K562 (cell line): Measurements from ENCODE around the gene GFRA3. TPM values are rescaled to one million over a fixed set of nuclear protein-coding genes. Genes with fewer than 3 reads are reported as not detected.

Source experiments
- ARID3B ChIP-seq: fragments of 250-450 bp; sonication (Bioruptor Pico); IDR thresholded peaks from 2 replicates; pipeline ENCODE4 v1.4.0; 2020; ENCODE audit warnings: borderline replicate concordance
- CHCHD3 ChIP-seq: fragments of 250-450 bp; sonication (Bioruptor Pico); IDR thresholded peaks from 2 replicates; pipeline ENCODE4 v2.1.2; 2022; ENCODE audit warnings: mild to moderate bottlenecking
- CREB1 ChIP-seq, 2 experiments: sonication (generic) in 1 of 2; formaldehyde crosslinking in 1 of 2; IDR thresholded peaks; 2 replicates each; pipeline versions ENCODE4 v1.6.1 to v1.8.0; 2012 to 2022; ENCODE audit warnings: inconsistent platforms in 1 of 2, mild to moderate bottlenecking in 1 of 2, missing genetic modification reagents in 1 of 2, moderate library complexity in 1 of 2
- CREM ChIP-seq: IDR thresholded peaks from 2 replicates; pipeline ENCODE4 v1.6.1; 2014; ENCODE audit warnings: antibody characterized with exemption, low read depth
- CTBP1 ChIP-seq: fragments of 450-650 bp; IDR thresholded peaks from 2 replicates; pipeline ENCODE4 v1.6.1; 2016; ENCODE audit warnings: borderline replicate concordance
- HDAC8 ChIP-seq: fragments of 450-650 bp; IDR thresholded peaks from 2 replicates; pipeline ENCODE4 v1.6.1; 2016; ENCODE audit warnings: mild to moderate bottlenecking, missing genetic modification characterization, moderate library complexity, missing compliant biosample characterization
- MTA3 ChIP-seq: fragments of 450-650 bp; formaldehyde crosslinking; IDR thresholded peaks from 2 replicates; pipeline ENCODE4 v1.6.1; 2017; ENCODE audit warnings: mild to moderate bottlenecking, borderline replicate concordance
- POLR2H ChIP-seq: IDR thresholded peaks from 2 replicates; pipeline ENCODE4 v1.6.1; 2016; ENCODE audit warnings: missing genetic modification characterization, low read depth, mild to moderate bottlenecking, control low read depth, missing compliant biosample characterization, moderate library complexity
- RCOR1 ChIP-seq, 2 experiments: IDR thresholded peaks; 2 replicates each; pipeline ENCODE4 v1.6.1; 2012; ENCODE audit warnings: low read depth in 2 of 2, low read length in 2 of 2, borderline replicate concordance in 1 of 2, improper control_type of control experiment in 1 of 2
- SAFB ChIP-seq: fragments of 200-400 bp; formaldehyde crosslinking; IDR thresholded peaks from 2 replicates; pipeline ENCODE4 v1.6.1; 2017; ENCODE audit warnings: low read depth, low read length, borderline replicate concordance
- SETDB1 ChIP-seq: IDR thresholded peaks from one replicate; pipeline ENCODE4 v1.6.1; 2012; ENCODE audit warnings: low read length, control low read depth, inconsistent platforms
- TEAD4 ChIP-seq, 2 experiments: sonication (generic) in 1 of 2; formaldehyde crosslinking in 1 of 2; IDR thresholded peaks; 2 replicates each; pipeline versions ENCODE4 v1.6.1 to v1.8.0; 2012 to 2022; ENCODE audit warnings: borderline replicate concordance in 1 of 2, inconsistent platforms in 1 of 2, low read length in 1 of 2, mild to moderate bottlenecking in 1 of 2, missing genetic modification reagents in 1 of 2
- VEZF1 ChIP-seq: fragments of 200-800 bp; sonication (Bioruptor generic); IDR thresholded peaks from 2 replicates; pipeline ENCODE4 v1.6.1; 2017; ENCODE audit warnings: missing genetic modification characterization, missing compliant biosample characterization
- ZFP36 ChIP-seq: fragments of 150-350 bp; IDR thresholded peaks from 2 replicates; pipeline ENCODE4 v1.6.1; 2018; ENCODE audit warnings: low read length, low read depth; ENCODE audit not compliant: partially characterized antibody
- ZNF41 ChIP-seq: fragments of 250-450 bp; sonication (Bioruptor Pico); conservative IDR thresholded peaks from 2 replicates; pipeline ENCODE4 v1.4.0; 2020; ENCODE audit warnings: mild to moderate bottlenecking
- polyA plus RNA-seq, 8 experiments: library from polyadenylated mRNA; depleted of rRNA in 4 of 8; stranded (reverse) in 5 of 8; unstranded in 3 of 8; fragments of >200 nt; fragmentation: Nextera tagmentation in 2 of 8; fragmentation: Illumina TruSeq in 1 of 8; extraction: Ambion mirVana in 2 of 8; extraction: Trizol in 1 of 8; gene quantifications; 2 replicates each; pipeline versions ENCODE4 v1.2.1 to v1.2.3, GENCODE V29; 2011 to 2014; ENCODE audit warnings: inconsistent platforms in 1 of 8, missing spikeins in 1 of 8
- total RNA-seq, 7 experiments: library from RNA; depleted of rRNA in 6 of 7; stranded (reverse); fragments of >200 nt in 6 of 7; fragmentation: Illumina TruSeq in 2 of 7; extraction: Trizol in 2 of 7; gene quantifications; 2 replicates each; pipeline versions ENCODE4 v1.2.1 to v1.2.3, GENCODE V29; 2011 to 2021; ENCODE audit warnings: low replicate concordance in 1 of 7
- TF ChIP-seq, protein P1 (sequence below), 2 experiments: IDR thresholded peaks; 2 replicates each; pipeline ENCODE4 v1.6.1; 2011; ENCODE audit warnings: borderline replicate concordance in 1 of 2, control low read depth in 1 of 2, low read depth in 1 of 2, low read length in 1 of 2, mild to moderate bottlenecking in 1 of 2, mixed read lengths in 1 of 2, moderate library complexity in 1 of 2; ENCODE audit not compliant: insufficient read depth in 1 of 2, insufficient read length in 1 of 2, poor library complexity in 1 of 2, severe bottlenecking in 1 of 2; ENCODE audit errors: extremely low read depth in 1 of 2

GFRA3 gene
- total and polyA plus RNA-seq, 9 of the 15 experiments (the other 6 are each of a cell fraction or from before 2014, with no cell fraction given) = 0.05 to 0.09 (median 0.08) TPM; not detected in 6

DNA sequence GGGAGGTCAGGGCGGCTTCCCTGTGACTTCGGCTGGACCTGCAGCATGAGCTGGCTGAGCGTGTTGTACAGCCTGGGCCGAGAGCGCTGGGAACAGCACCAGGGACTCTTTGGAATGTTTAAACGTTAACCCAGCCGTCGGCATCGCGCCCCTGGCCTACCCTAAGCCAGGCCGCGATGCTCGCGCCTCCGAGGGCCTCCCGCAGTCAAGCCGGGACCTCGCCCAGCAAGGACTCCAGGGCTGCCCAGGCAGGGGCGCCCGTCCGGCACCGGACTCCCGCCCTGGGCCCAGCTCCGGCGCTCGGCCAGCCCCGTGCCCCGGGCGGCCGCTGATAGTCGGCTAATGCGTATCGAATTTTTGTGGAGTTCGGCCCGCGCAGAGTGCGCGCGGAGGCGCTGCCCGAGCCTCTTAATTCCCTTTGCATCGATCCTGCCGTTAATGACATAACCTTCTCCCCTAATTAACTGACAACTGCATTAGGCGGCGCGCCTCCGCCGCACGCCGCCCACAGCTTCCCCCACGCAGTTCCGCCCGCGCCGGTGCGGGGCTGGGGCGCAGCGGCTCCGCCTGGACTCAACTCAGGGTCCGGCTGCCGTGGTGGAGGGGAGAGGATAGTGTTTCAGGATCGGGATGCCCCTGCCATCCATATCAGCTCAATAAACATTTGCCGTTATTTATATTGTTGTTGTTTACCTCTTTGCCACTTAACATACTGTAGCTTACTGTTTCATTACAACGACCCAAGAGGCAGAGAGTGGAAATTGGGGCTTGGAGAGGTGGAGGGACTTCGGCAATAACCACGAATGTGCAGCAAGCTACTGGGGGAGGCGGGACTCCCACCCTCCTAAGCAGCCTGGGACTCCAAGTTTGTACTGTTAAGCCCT, 32.5 kb downstream of the GFRA3 start (continued):
- TF ChIP-seq RCOR1 (IDR thresholded peaks at IDR 0.05; ENCODE audit: borderline replicate concordance in 1 of 2, low read depth in 2 of 2, low read length in 2 of 2) (no peak), ARID3B (no peak), MTA3 (0 out of 2 replicates have a peak, but pooled peaks have one; percentile 28), CTBP1 (peak; percentile 54; the same call in 1 of the 2 replicates), VEZF1 (CRISPR knock-in tag) (peak; percentile 29; the same call in 1 of the 2 replicates), POLR2H (tag) (no peak), ZFP36 (peak; percentile 19), CHCHD3 (CRISPR knock-in tag) (no peak), CREB1 (IDR thresholded peaks at IDR 0.05) (0 out of 2 replicates have a peak, but pooled peaks have one; percentile 29), CREB1 (CRISPR knock-in tag; IDR thresholded peaks at IDR 0.05) (no peak), SETDB1 (no peak), HDAC8 (tag) (no peak), TEAD4 (IDR thresholded peaks at IDR 0.05; ENCODE audit: low read length) (peak; percentile 30; the same call in 1 of the 2 replicates), TEAD4 (CRISPR knock-in tag; IDR thresholded peaks at IDR 0.05; ENCODE audit: borderline replicate concordance) (no peak), ZNF41 (CRISPR knock-in tag) (no peak), CREM (peak; percentile 54; the same call in 1 of the 2 replicates), SAFB (no peak)
- TF ChIP-seq, protein P1, sequence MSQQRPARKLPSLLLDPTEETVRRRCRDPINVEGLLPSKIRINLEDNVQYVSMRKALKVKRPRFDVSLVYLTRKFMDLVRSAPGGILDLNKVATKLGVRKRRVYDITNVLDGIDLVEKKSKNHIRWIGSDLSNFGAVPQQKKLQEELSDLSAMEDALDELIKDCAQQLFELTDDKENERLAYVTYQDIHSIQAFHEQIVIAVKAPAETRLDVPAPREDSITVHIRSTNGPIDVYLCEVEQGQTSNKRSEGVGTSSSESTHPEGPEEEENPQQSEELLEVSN (IDR thresholded peaks at IDR 0.05; ENCODE audit: borderline replicate concordance in 1 of 2, extremely low read depth in 1 of 2, insufficient read depth in 1 of 2, insufficient read length in 1 of 2, low read depth in 1 of 2, low read length in 1 of 2, poor library complexity in 1 of 2, severe bottlenecking in 1 of 2) = peak in 1 of 2 experiments; percentile 58
